Activated T-cell treated with anti-CD3 and anti-CD28 coated beads for 4 hours (primary cell): ENCODE data around the gene DPP6.
"Not testable (repeated sequence)": the region's sequence is repeated elsewhere in the genome, so short reads cannot be mapped to it uniquely, and the experiment has no call there.

Experiments used
- DNase-seq: peaks from one replicate; pipeline ENCODE4 v3.0.0-alpha.2; 2020

The DPP6 gene

DNA sequence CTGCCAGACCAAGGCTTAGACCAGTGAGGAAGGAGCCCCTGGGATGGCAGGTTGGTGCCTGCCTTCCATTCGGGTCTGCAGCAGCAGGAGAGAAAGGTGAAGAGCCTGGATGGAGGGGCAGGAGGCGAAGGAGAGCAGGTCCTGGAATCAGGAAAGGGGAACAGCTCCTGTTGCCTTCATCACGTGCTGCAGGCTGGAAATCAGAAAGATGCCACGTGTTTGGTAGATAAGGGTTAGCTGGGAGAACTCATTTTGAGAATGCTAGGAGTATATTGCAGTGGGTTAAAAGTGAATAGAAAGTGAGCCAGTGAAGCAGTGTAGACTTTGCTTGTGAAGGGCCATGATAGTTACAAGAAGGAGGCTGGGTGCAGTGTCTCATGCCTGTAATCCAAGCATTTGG is 579.0 kb downstream of the DPP6 start:
- DNase-seq: no peak

DNA sequence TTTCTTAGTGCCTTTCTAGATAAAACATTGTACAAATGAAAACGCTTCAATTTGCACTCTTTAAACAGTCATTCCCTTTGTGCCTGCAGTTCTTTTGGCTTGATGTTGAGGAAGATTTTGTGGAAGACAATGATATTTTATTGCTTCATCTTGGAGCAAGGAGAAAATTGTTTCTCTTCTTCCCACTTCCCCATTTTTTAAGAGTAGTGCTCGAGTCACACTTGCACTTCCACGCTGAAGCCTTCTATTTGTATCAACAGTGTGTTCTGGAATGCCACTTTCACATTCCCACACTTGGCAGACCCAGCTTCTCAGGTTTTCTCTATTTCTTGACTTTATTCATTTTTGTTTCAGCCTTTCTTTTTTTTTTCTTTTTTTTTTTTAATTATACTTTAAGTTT is 581.4 kb downstream of the DPP6 start:
- no peak for DNase-seq

DNA sequence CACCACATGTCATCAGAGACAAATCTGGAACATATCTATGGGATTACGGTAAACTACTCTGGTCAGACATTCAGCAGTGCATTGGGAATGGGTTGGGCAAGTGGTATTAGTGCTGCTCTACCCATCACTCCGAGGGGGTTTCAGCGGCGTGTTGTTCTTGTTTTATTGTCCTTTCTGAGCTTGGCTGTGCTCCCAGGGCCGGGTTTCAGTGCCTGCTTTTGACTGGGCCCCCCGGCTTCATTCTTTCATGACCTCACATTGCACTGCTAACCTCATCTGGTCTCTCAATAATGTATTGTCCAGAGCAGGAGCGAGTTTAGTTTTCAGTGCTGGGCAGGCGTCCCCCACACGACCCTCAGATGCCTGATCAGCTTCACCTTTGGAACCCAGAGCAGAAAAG is 586.1 kb downstream of the DPP6 start:
- no peak for DNase-seq

DNA sequence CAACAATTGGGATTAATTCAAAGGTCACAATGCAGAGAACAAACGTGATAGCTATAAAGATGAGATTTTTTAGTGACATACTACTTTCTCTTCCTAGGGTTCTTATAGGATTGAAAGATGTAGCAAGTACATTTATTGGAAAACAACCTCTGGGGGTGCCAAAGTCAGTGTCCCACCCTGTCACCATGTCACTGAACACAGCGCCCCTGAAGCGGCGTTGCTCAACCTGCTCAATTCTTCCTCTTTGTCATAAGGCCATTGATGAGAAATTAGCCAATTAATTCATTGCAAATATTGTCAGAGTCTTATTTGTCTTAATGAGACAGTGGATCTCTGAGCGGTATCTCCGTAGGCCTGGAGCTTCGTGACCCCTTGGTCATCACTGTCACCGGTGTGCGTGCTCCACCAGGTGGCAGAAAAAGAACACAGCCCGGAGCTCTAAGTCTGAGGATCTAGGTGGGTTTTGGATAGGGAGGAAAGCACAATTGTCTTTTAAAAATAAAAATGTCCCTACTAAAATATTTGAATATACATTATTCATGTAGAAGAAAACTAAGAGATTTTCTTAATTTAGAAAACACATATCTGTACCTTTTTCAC is 588.2 kb downstream of the DPP6 start:
- no peak for DNase-seq

DNA sequence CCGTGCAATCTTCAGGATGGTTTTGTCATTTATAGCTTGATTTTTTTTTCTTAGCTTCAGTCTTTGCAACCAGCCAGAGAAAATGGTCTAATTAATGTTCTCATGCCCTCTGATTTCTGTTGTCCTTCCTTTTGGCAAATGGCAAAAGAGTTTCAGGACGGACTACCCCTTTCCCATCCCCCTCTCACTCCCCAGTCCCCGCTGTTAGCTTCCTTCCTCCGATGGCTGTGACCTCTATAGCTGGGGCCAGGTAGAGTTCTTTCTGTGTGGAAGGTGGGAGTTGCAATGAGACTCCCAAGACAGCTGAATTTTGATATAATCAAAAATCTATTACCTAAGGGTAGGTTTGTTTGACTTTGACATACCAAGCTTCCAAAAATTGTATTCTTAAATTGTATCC is 588.7 kb downstream of the DPP6 start:
- no peak for DNase-seq

DNA sequence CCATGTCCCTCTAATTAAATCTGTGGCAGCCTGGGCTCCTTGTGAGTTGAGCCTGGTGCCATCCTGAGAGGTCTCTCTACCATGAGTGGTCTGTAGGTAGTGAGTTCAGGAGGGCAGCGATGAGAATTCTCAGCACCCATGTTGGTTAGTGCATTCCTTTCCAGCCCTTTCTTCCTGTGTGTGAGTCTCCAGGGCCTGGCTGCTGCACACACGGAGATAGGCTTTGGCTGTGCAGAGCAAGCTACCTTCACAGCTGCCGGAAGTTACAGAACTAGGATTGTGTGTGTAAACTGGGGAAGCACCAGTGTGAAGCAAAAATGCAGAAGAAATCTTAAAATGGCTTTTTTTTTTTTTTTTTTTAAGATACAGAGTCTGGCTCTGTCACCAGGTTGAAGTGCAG is 592.2 kb downstream of the DPP6 start:
- no peak for DNase-seq

DNA sequence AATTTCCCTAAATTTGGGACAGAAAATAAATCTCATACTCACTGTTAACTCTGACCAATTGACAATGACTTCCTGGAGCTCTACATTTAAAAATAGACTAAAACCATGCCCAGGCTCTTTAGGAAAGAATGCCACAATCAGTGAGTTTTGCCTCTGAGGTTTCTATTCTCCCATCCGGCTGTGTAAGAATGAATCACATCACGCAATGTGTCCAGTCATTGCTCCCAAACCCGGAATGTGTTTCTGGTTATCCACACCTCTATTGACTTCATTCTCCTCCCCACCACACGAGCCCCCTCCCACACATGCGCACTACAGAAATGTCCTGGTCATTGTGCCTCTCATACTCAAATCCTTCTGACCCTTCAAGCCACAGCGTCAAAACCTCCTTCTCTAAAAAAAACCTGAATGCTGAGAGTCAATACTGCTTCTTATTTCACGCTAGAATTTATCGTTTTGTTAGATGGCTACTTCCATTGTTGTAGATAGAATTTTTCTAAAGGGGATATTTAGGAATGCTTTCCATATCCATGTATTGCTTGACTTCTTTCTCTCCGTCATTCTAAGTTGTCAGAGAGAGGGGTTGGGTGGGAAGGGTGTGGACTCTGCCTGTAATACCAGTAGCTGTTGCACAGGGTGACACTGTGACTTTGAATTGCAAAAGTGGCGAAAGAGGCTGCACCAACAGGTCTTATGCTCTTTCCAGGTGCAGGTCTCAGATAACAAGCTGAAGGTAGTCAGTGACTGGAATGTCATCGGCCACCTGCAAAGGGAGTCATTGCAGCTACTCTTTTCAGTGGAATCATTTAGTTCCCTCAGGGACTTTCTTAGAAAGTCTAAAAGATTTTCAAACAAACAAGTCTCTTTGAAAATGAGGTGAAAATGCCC is 594.2 kb downstream of the DPP6 start:
- no peak for DNase-seq

DNA sequence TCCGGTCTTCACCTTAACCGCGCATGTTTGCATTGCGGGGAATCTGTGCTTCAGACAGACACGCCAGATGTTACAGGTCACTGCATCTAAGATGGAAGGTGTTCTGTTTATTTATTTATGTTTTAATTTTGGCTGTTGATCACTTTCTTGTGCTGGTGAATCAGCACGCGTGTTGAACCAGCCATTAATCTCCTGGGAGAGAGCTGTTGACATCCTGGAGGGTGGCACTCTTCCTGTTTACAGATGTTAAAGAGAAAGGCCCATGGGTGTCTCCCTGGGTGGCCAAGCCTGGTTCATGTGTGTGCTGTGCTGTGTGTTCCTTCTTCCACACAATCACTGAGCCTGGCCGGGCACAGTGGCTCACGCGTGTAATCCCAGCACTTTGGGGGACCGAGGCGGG is 595.4 kb downstream of the DPP6 start:
- no peak for DNase-seq

DNA sequence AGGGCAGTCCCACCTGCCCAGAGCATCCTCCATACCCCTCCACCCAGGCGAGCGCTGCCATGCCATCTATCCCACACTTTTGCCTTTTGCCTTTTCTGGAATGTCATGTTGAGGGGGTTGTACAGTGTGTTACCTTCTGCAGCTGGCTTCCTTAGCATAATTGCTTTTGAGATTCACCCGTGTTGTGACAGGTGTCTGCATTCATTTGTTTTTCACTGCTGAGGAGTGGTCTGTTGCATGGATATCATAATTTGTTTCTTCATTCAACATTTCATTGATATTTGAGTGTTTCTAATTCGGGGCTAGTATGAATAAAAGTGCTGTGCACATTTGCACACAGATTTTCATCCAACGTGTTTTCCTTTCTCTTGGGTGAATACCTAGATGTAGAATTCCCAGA is 596.8 kb downstream of the DPP6 start:
- no peak for DNase-seq

DNA sequence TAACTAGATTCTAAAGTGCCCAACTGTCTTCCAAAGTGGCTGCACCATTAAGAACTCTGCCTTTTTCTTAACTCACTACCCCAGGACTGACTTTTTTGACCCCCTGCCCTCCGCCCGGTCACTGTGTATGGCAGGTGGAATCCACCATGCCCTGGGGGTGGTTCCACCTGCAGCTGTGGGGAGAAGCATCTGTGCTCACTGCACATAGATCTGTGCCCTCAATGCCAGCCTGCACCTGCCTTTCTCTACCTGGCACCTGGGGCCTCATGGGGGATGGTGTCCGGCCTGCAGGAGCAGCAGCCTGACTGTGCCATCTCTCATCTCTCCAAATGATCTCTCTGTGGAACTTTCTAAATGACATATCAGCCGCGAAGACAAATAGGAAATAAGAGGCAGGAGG is 597.2 kb downstream of the DPP6 start:
- no peak for DNase-seq

DNA sequence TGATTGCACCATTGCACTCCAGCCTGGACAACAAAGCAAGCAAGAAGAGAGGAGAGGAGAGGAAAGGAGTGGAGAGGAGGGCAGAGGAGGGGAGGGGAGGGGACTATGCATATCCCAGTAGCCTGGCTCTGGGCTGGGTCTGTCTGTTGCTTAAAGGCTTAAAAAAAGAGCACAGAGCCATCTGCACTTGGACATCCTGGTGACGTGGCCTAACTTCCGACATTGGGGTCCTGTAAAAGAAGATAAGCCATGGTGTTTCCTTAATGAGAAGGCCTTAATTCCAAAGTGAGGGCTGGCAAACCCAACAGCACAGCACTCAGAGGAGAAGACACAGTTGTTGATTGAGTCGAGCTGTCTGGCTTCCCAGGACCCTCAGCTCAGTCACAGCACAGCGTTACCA is 598.1 kb downstream of the DPP6 start:
- no peak for DNase-seq

DNA sequence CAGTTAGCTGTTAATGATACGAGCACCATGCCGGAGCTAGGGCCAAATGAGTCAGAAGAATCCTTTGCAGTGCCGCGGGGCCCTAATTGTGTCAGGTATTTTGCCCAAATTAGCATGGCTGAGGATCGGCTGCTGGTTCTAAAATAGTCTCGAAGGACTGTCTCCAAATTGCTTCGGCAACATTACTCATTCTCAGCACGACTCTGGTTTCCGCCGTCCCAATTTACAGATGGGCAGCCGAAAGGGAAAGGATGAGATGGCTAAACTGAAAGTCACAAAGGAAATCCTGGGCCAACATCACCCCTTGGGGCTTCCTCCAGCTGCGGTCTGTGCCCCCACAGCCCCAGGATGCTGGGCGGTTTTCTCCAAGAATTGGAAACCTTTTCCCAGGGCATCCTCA is 599.3 kb downstream of the DPP6 start:
- DNase-seq: no peak

DNA sequence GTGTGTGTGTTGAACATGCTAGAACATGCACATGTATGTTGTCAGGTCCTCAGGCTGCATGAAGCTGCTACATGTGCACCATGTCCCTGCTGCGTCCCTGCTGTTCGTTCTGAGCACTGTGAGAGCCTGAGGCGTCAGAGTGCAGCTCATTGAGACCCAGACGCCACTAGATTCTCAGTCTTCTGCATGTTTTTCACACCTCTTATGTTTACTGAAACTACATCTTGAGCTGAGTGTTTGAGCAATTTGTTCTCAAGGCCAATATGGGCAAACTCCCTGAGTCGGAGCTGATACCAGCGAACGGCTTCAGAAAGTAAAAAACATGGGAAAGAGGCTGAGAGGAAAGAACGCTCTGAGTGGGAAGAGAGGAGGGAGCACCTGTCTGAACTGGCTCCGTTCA is 600.4 kb downstream of the DPP6 start:
- no peak for DNase-seq

DNA sequence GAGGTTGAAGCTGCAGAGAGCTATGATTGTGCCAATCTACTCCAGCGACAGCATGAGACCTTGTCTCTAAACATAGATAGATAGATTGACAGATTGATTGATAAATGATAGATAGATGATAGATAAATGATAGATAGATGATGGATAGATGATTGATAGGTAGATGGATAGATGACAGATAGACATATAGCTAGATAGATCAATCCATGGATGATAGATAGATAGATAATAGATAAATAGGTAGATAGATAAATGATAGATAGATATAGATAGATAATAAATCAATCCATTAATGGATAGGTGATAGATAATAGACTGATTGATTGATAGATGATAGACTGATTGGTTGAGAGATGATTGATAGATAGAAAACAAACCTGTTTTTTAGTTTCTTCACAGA is 601.1 kb downstream of the DPP6 start:
- DNase-seq: no peak

DNA sequence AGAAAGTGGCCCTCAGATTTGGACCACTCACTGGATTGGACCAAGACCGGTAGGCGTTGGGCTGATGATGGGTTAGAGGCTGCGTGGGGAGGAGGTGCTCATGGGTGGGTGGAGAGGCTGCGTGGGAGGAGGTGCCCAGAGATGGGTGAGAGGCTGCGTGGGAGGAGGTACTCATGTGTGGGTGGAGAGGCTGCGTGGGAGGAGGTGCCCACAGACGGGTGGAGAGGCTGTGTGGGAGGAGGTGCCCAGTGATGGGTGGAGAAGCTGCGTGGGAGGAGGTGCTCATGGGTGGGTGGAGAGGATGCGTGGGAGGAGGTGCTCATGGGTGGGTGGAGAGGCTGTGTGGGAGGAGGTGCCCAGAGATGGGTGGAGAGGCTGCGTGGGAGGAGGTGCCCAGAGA is 604.4 kb downstream of the DPP6 start:
- DNase-seq: no peak

DNA sequence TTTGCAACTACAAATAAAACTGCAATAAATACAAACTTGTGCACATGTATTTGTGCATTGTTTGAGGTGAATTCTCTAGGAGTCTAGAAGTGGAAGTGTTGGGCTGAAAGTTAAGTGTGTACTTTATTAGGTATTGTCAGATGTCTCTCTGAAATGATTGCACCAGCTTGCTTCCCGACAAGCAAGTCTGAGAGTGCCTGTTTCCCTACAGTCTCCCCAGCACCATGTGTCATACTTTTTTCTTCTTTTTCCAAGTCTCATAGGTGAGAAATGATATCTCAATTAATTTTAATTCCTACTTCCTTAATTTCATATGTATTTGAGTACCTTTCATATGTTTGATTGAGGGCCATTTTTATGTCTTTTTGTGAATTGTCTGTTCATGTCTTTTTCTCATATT is 614.6 kb downstream of the DPP6 start:
- DNase-seq: no peak

DNA sequence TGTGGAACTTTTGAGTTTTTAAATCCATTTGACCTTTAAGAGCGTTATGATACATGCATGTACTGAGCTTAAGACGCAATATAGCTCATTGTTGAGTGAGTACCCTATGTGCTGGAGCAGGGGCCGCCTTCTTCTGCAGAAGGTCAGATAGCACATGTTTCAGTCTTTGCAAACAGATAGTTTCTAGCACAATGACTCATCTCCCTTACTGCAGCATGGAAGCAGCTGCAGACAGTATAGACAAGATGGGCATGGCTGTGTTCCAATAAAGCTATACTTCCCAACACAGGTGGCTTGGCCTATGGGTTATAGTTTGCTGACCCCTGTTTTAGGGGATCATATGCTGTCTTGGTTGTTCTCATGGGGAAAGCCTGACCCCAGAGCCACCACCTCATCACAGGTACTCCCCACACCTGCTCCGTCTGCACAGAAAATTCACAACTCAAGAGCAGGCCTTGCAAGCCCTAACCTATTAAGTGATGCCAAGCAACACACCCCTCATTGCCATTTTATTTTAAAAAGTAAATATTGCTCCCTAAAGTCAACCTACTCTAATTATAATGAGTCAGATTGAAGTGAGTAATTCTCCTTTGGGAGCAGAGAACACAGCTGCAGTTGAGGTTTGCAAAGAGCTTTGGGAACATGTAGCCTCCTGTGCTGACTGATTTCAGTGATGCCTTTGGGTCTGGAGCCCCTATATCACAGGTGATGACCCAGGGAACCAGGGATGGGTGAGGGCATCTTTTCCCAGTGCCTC is 620.6 kb downstream of the DPP6 start:
- DNase-seq: no peak

DNA sequence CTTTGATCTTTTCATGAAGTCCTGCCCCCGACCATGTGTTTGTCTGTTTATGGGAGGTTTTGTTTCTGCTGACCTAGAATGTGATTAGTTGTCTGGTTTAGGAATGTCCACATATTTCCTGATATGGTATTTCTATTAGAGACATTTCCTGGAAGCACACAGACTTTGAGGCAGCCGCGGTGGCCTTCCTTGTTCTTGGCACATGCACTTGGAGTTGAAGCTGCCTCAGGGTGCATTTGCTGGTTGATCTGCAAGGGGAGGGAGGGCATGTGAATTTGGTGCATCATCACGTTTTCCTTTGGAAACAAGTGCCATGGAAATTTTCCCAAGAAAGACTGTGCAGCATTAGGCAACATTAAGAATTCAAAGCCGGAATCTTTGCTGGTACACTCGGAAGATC is 622.0 kb downstream of the DPP6 start:
- no peak for DNase-seq

DNA sequence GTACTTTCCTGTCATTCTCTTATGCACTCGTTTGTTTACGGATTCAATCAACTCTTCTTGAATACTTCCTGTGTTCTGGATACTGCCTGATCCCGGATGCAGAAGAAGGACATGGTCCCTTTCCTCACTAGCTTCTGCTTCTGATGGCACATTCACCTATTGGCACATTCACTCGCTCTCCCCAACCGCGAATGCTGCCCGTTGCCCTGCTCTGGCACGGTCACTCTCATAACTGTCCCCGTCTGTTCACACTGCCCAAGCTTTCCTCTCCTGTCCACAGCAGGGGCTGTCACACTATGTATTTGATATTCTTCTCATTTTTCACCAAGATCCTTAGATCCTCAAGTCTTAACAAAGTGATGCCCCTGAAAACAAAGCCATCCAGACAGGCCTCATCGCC is 623.4 kb downstream of the DPP6 start:
- no peak for DNase-seq

DNA sequence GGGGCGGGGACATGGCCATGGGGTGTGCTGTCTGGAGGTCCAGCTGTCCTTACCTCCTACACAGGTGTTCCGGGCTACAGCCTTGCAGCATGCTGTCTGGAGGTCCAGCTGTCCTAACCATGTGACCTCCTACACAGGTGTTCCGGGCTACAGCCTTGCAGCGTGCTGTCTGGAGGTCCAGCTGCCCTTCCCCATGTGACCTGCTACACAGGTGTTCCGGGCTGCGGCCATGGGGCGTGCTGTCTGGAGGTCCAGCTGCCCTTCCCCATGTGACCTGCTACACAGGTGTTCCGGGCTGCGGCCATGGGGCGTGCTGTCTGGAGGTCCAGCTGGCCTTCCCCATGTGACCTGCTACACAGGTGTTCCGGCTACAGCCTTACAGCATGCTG is 623.8 kb downstream of the DPP6 start:
- DNase-seq: not testable (repeated sequence)

DNA sequence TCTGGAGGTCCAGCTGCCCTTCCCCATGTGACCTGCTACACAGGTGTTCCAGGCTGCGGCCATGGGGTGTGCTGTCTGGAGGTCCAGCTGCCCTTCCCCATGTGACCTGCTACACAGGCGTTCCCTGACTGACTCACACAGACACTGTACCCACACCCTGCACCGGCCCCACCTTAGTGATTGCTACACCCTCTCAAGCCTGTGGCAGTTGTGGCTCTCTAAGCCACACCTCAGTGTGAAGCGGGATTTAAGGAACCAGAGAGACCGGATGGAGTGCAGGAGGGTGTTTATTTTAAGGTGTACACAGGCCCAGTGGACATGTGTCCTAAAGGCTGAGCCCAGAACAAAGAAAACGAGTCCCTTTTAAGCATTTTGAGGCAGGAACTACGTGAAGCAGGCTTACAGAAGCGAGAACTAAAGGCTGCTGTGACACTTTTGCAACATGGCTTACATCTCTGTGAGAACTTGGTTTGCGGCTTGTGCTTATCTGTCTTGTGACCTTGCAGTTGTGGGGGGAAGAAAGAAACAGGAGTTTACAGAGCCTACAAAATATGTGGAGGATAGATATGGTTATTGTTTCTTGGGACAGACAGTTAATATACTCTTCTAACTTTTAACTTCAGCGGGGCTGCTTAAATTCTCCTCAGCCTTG is 624.4 kb downstream of the DPP6 start:
- DNase-seq: no peak

DNA sequence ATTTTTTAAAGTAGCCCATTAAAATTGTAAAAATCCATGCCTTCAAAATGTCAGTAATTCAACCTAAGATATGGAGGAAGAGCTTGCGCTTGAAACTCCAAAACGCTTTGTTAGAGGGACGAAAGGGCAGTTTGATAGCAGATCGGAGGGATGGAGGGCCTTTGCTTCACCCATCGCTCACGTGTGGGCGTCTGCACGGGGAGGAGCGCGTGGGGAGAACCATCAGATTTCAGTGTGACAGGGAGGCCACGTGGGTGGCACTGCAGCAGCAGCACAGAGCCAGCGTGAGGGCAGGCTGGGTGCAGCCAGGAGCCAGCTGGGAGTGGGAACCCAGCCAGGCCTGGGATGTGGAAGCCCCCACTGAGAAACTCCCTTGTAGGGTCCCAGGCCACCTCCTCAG is 625.3 kb downstream of the DPP6 start:
- no peak for DNase-seq

DNA sequence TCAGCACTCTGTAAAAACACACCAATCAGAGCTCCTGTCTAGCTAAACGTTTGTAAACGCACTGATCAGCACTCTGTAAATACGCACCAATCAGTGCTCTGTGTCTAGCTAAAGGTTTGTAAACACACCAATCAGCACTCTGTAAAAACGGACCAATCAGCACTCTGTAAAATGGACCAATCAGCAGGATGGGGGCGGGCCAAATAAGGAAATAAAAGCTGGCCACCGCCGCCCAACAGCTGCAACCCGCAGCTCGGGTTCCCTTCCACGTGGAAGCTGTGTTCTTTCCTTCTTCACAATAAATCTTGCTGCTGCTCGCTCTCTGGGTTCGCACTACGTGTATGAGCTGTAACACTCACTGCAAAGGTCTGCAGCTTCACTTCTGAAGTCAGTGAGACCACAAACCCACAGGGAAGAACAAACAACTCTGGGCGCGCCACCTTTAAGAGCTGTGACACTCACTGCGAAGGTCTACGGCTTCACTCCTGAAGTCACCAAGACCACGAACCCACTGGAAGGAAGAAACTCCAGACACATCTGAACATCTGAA is 625.9 kb downstream of the DPP6 start:
- not testable (repeated sequence) for DNase-seq
